Thoracic aorta (tissue), 2 donors: ENCODE data around the gene BEAN1. TPM values are rescaled to one million over a fixed set of nuclear protein-coding genes. Genes with fewer than 3 reads are reported as not detected.
"Not testable (repeated sequence)": the region's sequence is repeated elsewhere in the genome, so short reads cannot be mapped to it uniquely, and the experiment has no call there.

Experiments used
- ATAC-seq: fragments of 150-250 bp; one replicate; pipeline ENCODE4 v1.8.0; 2017; ENCODE audit warnings: low read depth; ENCODE audit not compliant: insufficient number of reproducible peaks, low FRiP score
- DNase-seq: peaks from one replicate; pipeline ENCODE4 v3.0.0-alpha.2; 2020; ENCODE audit warnings: low spot score
- H3K27ac ChIP-seq, 2 donors: fragments of 200-600 bp; sonication (generic); 1 replicate in 1 of 2; 2 replicates in 1 of 2; pipeline ENCODE4 v1.5.1; 2016; ENCODE audit warnings: mild to moderate bottlenecking in 2 of 2, moderate library complexity in 2 of 2
- H3K27me3 ChIP-seq: fragments of 200-600 bp; sonication (generic); replicated peaks from 2 replicates; pipeline ENCODE4 v1.6.0; 2016; ENCODE audit warnings: mild to moderate bottlenecking; ENCODE audit not compliant: insufficient read depth
- H3K36me3 ChIP-seq: fragments of 200-600 bp; sonication (generic); one replicate; pipeline ENCODE4 v1.5.1; 2016
- H3K4me1 ChIP-seq, 2 donors: fragments of 200-600 bp; sonication (generic); 1 replicate in 1 of 2; 2 replicates in 1 of 2; pipeline versions ENCODE4 v1.5.1 to v1.6.0; 2016; ENCODE audit warnings: low read depth in 2 of 2, mild to moderate bottlenecking in 1 of 2; ENCODE audit not compliant: control insufficient read depth in 1 of 2
- H3K4me3 ChIP-seq: fragments of 200-600 bp; sonication (generic); 2 replicates; pipeline ENCODE4 v1.5.1; 2016; ENCODE audit warnings: mild to moderate bottlenecking
- H3K9me3 ChIP-seq: fragments of 200-600 bp; sonication (generic); 2 replicates; pipeline ENCODE4 v1.5.1; 2016
- total RNA-seq, 2 donors: library from RNA; depleted of rRNA; stranded (reverse); fragments of >200 nt; gene quantifications; one replicate each; pipeline versions ENCODE4 v1.1.0 to v1.2.3, GENCODE V29; 2016
- TF ChIP-seq, protein P1 (sequence below): fragments of 200-600 bp; sonication (generic); IDR thresholded peaks from one replicate; pipeline ENCODE4 v1.5.1; 2019; ENCODE audit warnings: antibody characterized with exemption

Gene BEAN1
- total RNA-seq, 2 donors from 2014 or later = 0.28 TPM; not detected in 1

DNA sequence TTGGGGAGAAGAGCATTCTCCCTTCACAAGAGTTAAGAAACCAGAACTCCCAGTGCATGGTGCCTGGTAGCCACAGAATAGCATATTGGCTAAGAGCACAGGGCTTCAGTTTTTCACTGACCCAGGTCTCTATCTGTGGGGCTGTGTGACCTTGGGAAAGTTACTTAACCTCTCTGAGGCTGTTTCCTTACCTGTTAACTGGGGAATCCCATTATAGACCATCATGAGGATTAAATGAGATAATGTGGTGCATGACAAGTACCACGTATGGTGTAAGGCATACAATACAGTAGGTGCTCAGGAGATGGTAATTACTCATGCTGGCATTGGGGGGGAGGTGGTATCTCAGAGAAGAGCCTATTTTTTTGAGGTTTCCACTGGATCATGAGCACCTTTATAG, 33.6 kb downstream of the BEAN1 start:
- Histone ChIP-seq H3K4me3 (no peak overlapping the region), H3K9me3 (no peaks in the 10 kb centered on the region), H3K4me1 (no peaks in the 10 kb centered on the region), H3K27ac (no peak overlapping the region), H3K27me3 (no peaks in the 10 kb centered on the region), H3K36me3 (no peaks in the 10 kb centered on the region)
- DNase-seq = no peak
- TF ChIP-seq, protein P1, sequence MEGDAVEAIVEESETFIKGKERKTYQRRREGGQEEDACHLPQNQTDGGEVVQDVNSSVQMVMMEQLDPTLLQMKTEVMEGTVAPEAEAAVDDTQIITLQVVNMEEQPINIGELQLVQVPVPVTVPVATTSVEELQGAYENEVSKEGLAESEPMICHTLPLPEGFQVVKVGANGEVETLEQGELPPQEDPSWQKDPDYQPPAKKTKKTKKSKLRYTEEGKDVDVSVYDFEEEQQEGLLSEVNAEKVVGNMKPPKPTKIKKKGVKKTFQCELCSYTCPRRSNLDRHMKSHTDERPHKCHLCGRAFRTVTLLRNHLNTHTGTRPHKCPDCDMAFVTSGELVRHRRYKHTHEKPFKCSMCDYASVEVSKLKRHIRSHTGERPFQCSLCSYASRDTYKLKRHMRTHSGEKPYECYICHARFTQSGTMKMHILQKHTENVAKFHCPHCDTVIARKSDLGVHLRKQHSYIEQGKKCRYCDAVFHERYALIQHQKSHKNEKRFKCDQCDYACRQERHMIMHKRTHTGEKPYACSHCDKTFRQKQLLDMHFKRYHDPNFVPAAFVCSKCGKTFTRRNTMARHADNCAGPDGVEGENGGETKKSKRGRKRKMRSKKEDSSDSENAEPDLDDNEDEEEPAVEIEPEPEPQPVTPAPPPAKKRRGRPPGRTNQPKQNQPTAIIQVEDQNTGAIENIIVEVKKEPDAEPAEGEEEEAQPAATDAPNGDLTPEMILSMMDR = no peak
- ATAC-seq = no peak

DNA sequence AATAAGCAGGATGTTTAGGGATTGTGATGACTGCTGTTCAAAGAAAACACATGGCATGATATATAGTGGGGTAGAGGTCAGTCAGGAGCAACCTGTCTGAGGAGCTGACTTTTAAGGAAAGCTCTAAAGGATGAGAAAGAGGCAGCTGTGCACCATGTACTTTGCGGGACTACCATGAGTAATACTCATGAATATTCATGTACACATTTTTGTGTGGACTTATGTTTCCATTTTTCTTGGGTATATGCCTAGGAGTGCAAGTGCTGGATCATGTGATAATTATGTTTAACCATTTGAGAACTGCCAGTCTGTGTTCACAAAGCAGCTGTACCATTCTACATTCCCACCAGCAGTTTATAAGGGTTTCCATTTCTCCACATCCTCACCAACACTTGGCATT, 35.8 kb downstream of the BEAN1 start:
- Histone ChIP-seq H3K9me3 (peaks cover 6% of the 10 kb centered on the region), H3K27me3 (no peaks in the 10 kb centered on the region), H3K4me1 (no peaks in the 10 kb centered on the region), H3K4me3 (no peak overlapping the region), H3K27ac (no peak overlapping the region), H3K36me3 (no peaks in the 10 kb centered on the region)
- ATAC-seq = no peak
- TF ChIP-seq, protein P1 = no peak
- DNase-seq = no peak

DNA sequence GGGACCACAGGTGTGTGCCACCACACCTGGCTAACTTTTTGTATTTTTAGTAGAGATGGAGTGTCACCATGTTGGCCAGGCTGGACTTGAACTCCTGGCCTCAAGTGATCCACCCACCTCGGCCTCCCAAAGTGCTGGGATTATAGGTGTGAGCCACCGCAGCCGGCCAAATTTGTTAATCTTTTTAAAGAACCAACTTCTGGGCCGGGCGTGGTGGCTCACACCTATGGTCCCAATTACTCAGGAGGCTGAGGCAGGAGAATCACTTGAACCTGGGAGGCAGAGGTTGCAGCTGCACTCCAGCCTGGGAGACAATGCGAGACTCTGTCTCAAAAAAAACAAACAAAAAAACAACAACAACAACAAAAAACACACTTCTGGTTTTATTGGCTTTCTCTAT, 38.9 kb downstream of the BEAN1 start:
- not testable (repeated sequence) for H3K27me3 ChIP-seq, ATAC-seq, H3K4me3 ChIP-seq, H3K4me1 ChIP-seq, H3K36me3 ChIP-seq, DNase-seq, H3K9me3 ChIP-seq, H3K27ac ChIP-seq

DNA sequence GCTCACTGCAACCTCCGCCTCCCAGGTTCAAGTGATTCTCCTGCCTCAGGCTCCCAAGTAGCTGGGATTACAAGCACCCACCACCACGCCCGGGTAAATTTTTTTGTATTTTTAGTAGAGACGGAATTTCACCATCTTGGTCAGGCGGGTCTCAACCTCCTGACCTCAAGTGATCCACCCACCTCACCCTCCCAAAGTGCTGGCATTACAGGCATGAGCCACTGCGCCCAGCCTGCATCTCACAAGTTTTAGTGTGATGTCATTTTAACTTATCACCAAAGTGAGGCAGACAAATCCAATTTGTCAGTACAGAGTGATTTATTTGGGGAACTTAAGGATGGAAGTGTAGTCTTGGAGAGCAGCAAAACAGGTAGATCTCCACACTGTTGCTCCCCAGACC, 39.5 kb downstream of the BEAN1 start:
- not testable (repeated sequence) for H3K9me3 ChIP-seq, H3K27ac ChIP-seq, DNase-seq, H3K27me3 ChIP-seq, H3K36me3 ChIP-seq, H3K4me1 ChIP-seq, ATAC-seq, H3K4me3 ChIP-seq

DNA sequence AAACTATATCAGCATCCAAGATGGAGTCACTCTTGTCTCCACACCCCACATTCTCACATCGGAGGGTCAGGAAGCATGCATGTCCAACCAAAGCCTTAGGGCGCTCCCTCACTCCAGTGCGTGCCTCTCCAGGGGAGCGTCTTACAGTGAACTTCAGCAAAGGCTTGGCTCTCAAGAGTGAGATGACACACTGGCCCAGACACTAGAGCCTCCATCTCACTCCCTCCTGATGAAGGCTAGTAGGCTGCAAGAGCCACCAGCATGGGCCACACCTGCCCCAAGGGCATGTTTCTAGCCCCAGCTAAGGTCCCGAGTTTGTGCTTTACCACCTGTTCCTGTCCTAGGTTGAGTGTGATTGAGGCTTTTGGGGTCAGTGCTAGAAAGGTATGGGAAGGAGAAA, 40.5 kb downstream of the BEAN1 start:
- no peak overlapping the region for H3K27ac ChIP-seq
- H3K9me3 ChIP-seq = peaks cover 6% of the 10 kb centered on the region
- TF ChIP-seq, protein P1 = no peak
- no peaks in the 10 kb centered on the region for H3K36me3 ChIP-seq
- no peaks in the 10 kb centered on the region for H3K4me1 ChIP-seq
- DNase-seq (no peak), ATAC-seq (no peak)
- H3K4me3 ChIP-seq = no peak overlapping the region
- H3K27me3 ChIP-seq = no peaks in the 10 kb centered on the region

DNA sequence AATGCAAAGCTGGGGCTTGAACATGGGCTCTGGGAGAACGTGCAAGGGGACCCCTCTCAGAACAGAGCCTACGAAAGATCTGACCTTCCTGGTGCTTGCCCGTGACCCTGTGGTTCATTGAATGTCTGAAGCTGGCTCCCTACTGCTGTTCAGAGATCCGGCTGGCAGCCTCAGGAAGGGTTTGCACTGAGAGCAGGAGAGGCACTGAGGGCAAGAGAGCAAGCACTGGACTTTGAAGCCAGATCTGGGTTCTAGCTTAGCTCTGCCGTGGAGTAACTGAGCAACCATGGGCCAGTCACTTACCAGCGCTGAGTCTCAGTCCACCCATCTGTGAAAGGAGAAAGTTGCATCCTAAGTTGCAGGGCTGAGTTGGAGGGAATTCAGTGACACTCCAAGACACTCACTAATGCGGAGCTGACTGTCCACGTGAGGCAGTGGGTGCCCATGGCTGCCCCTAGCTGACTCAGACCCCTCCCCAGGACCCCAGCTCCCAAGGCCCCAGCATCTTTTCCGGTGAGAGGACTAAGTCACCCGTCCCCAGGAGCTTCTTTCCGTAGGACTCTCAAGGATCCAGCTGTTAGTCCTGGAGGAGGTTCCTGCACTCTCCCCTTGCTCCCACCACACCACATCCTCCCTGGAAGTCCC, 41.3 kb downstream of the BEAN1 start:
- Histone ChIP-seq H3K36me3 (no peaks in the 10 kb centered on the region), H3K27me3 (no peaks in the 10 kb centered on the region), H3K4me1 (no peaks in the 10 kb centered on the region), H3K27ac (no peak overlapping the region), H3K9me3 (peaks cover 6% of the 10 kb centered on the region), H3K4me3 (no peak overlapping the region)
- DNase-seq (no peak), ATAC-seq (no peak)
- TF ChIP-seq, protein P1 = no peak
